Mesenchymal stem cell (in vitro differentiated cells and primary cell): Measurements from ENCODE around the gene CDK5RAP2.

ENCODE experiments used
- DNase-seq: peaks from one replicate; pipeline ENCODE4 v3.0.0-alpha.2; 2013
- H2AFZ ChIP-seq: one replicate; pipeline ENCODE4 v1.6.1; 2013; ENCODE audit warnings: low read depth, mild to moderate bottlenecking, control low read depth, inconsistent platforms, low read length, moderate library complexity
- H2AK5ac ChIP-seq: 2 replicates; pipeline ENCODE4 v1.6.1; 2013; ENCODE audit warnings: low read length, moderate library complexity, mild to moderate bottlenecking, inconsistent platforms; ENCODE audit not compliant: severe bottlenecking
- H2BK120ac ChIP-seq: one replicate; pipeline ENCODE4 v1.6.1; 2013; ENCODE audit warnings: low read depth, mild to moderate bottlenecking, inconsistent platforms, low read length, moderate library complexity
- H2BK12ac ChIP-seq, 2 experiments: one replicate each; pipeline ENCODE4 v1.6.1; 2013; ENCODE audit warnings: inconsistent platforms in 2 of 2, low read length in 2 of 2, mild to moderate bottlenecking in 2 of 2, moderate library complexity in 2 of 2, control low read depth in 1 of 2
- H2BK15ac ChIP-seq: one replicate; pipeline ENCODE4 v1.6.1; 2013; ENCODE audit warnings: mild to moderate bottlenecking, low read depth, inconsistent platforms; ENCODE audit not compliant: poor library complexity, severe bottlenecking
- H2BK5ac ChIP-seq: 2 replicates; pipeline ENCODE4 v1.6.1; 2013; ENCODE audit warnings: low read depth, mild to moderate bottlenecking, low read length, control low read depth, inconsistent platforms; ENCODE audit not compliant: poor library complexity, severe bottlenecking
- H3K14ac ChIP-seq, 2 experiments: one replicate each; pipeline ENCODE4 v1.6.1; 2013; ENCODE audit warnings: inconsistent platforms in 2 of 2, low read length in 2 of 2, control low read depth in 1 of 2, mild to moderate bottlenecking in 1 of 2, moderate library complexity in 1 of 2
- H3K18ac ChIP-seq, 2 experiments: one replicate each; pipeline ENCODE4 v1.6.1; 2013; ENCODE audit warnings: inconsistent platforms in 2 of 2, low read length in 2 of 2, control low read depth in 1 of 2, low read depth in 1 of 2, mild to moderate bottlenecking in 1 of 2
- H3K23ac ChIP-seq, 2 experiments: one replicate each; pipeline ENCODE4 v1.6.1; 2013; ENCODE audit warnings: inconsistent platforms in 2 of 2, low read length in 2 of 2, mild to moderate bottlenecking in 2 of 2, moderate library complexity in 2 of 2, control low read depth in 1 of 2
- H3K27ac ChIP-seq: 2 replicates; pipeline ENCODE4 v1.5.1; 2013; ENCODE audit warnings: mild to moderate bottlenecking, moderate library complexity, low read length, control low read depth, inconsistent platforms; ENCODE audit not compliant: poor library complexity, severe bottlenecking
- H3K27me3 ChIP-seq, 2 experiments: 2 replicates each; pipeline versions ENCODE4 v1.6.1 to v1.7.0; 2013; ENCODE audit warnings: low read length in 2 of 2, mild to moderate bottlenecking in 2 of 2, moderate library complexity in 2 of 2, control low read depth in 1 of 2, inconsistent platforms in 1 of 2; ENCODE audit not compliant: control insufficient read depth in 1 of 2, insufficient read depth in 1 of 2
- H3K36me3 ChIP-seq, 2 experiments: 2 replicates each; pipeline versions ENCODE4 v1.6.1 to v1.7.0; 2013; ENCODE audit warnings: low read length in 2 of 2, control low read depth in 1 of 2, inconsistent platforms in 1 of 2, low read depth in 1 of 2, mild to moderate bottlenecking in 1 of 2; ENCODE audit not compliant: insufficient read depth in 2 of 2, control insufficient read depth in 1 of 2
- H3K4ac ChIP-seq, 2 experiments: one replicate each; pipeline ENCODE4 v1.6.1; 2013; ENCODE audit warnings: inconsistent platforms in 2 of 2, low read length in 2 of 2, mild to moderate bottlenecking in 2 of 2, moderate library complexity in 2 of 2, control low read depth in 1 of 2, low read depth in 1 of 2
- H3K4me1 ChIP-seq: 2 replicates; pipeline ENCODE4 v1.6.1; 2013; ENCODE audit warnings: low read depth, low read length, control low read depth; ENCODE audit not compliant: control insufficient read depth, insufficient read depth
- H3K4me2 ChIP-seq: 2 replicates; pipeline ENCODE4 v1.6.1; 2013; ENCODE audit warnings: low read length, mild to moderate bottlenecking, inconsistent platforms; ENCODE audit not compliant: poor library complexity, severe bottlenecking
- H3K4me3 ChIP-seq, 2 experiments: 2 replicates each; pipeline versions ENCODE4 v1.5.1 to v1.7.0; 2013; ENCODE audit warnings: low read length in 2 of 2, mild to moderate bottlenecking in 2 of 2, control low read depth in 1 of 2, low read depth in 1 of 2; ENCODE audit not compliant: insufficient read depth in 1 of 2
- H3K79me1 ChIP-seq: replicated peaks from 2 replicates; pipeline ENCODE4 v1.6.1; 2013; ENCODE audit warnings: mild to moderate bottlenecking, control low read depth, low read length, inconsistent platforms; ENCODE audit not compliant: poor library complexity, severe bottlenecking
- H3K9ac ChIP-seq: 2 replicates; pipeline ENCODE4 v1.7.0; 2013; ENCODE audit warnings: mild to moderate bottlenecking, low read length, moderate library complexity
- H3K9me3 ChIP-seq: 2 replicates; pipeline ENCODE4 v1.7.0; 2013; ENCODE audit warnings: mild to moderate bottlenecking, low read length; ENCODE audit not compliant: control insufficient read depth
- H4K8ac ChIP-seq: one replicate; pipeline ENCODE4 v1.6.1; 2013; ENCODE audit warnings: inconsistent platforms, mild to moderate bottlenecking, low read length, moderate library complexity
- H4K91ac ChIP-seq: one replicate; pipeline ENCODE4 v1.6.1; 2013; ENCODE audit warnings: mild to moderate bottlenecking, low read length, inconsistent platforms
- WGBS: methylation state at CpG from one replicate; pipeline ENCODE4 v1.1.7; 2013; ENCODE audit warnings: mixed read lengths; 5-methylcytosine and 5-hydroxymethylcytosine counted together

CDK5RAP2 gene

DNA sequence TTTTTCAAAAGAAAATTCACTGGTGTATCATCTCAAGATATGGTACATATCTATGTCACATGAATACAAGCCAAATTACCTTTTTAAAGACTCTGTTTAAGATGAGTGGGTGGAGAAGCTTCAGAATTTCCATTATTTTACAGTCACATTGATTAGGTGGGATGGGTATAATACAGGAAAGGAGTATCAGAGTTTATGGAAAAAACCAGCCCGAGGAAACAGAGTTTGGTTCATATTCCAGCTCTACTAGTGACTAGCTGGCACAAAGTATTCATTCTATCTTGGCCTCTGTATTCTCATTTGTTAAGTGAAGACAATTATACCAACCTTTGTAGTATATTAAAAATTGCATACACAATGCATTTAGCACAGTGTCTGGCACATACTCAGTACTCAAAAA, 46.5 kb upstream of the CDK5RAP2 start:
- Histone ChIP-seq H4K8ac (no peak overlapping the region), H3K79me1 (peaks cover 14% of the 10 kb centered on the region), H3K4me1 (peaks cover 14% of the 10 kb centered on the region), H4K91ac (no peak overlapping the region), H2AK5ac (no peak overlapping the region), H2BK120ac (no peak overlapping the region), H2BK5ac (no peak overlapping the region), H3K27me3 (no peaks in the 10 kb centered on the region), H3K18ac (no peak overlapping the region), H3K4me3 (no peak overlapping the region), H2AFZ (no peak overlapping the region), H3K14ac (no peak overlapping the region), H3K9ac (no peak overlapping the region), H2BK15ac (no peak overlapping the region), H3K23ac (no peak overlapping the region), H3K4ac (no peak overlapping the region), H3K36me3 (peaks cover 4 to 8% of the 10 kb centered on the region in 2 experiments), H3K4me2 (no peak overlapping the region), H2BK12ac (no peak overlapping the region), H3K9me3 (no peaks in the 10 kb centered on the region), H3K27ac (no peak overlapping the region)
- DNase-seq: no peak
- 80% methylated on average over 1 of the region's 1 CpG for WGBS

DNA sequence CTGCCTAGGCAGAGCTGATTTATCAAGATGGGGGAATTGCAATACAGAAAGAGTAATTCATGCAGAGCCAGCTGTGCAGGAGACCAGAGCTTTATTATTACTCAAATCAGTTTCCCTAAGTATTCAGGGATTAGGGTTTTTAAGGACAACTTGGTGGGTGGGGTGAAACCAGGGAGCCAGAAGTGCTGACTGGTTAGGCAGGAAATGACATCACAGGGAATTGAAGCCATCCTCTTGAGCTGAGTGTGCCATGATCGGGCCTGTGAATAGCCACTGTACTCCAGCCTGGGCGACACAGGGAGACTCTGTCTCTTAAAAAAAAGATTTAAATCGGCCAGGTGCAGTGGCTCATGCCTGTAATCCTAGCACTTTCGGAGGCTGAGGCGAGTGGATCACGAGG, 45.3 kb upstream of the CDK5RAP2 start:
- DNase-seq: no peak
- H2BK15ac ChIP-seq: no peak overlapping the region
- peaks cover 14% of the 10 kb centered on the region for H3K4me1 ChIP-seq
- no peak overlapping the region for H3K18ac ChIP-seq
- no peak overlapping the region for H2BK120ac ChIP-seq
- peaks cover 14% of the 10 kb centered on the region for H3K79me1 ChIP-seq
- peaks cover 4 to 8% of the 10 kb centered on the region in 2 experiments for H3K36me3 ChIP-seq
- no peak overlapping the region for H3K4me2 ChIP-seq
- H2BK5ac ChIP-seq: no peak overlapping the region
- no peak overlapping the region for H3K4me3 ChIP-seq
- 91% methylated on average over 6 of the region's 6 CpGs for WGBS
- no peak overlapping the region for H3K27ac ChIP-seq
- H3K27me3 ChIP-seq: no peaks in the 10 kb centered on the region
- H3K9me3 ChIP-seq: no peaks in the 10 kb centered on the region
- no peak overlapping the region for H2AFZ ChIP-seq
- peak overlapping the region in 1 of 2 experiments; percentile 20 for H3K14ac ChIP-seq
- H2AK5ac ChIP-seq: no peak overlapping the region
- H2BK12ac ChIP-seq: no peak overlapping the region
- no peak overlapping the region for H3K9ac ChIP-seq
- no peak overlapping the region for H3K23ac ChIP-seq
- H4K91ac ChIP-seq: no peak overlapping the region
- H3K4ac ChIP-seq: no peak overlapping the region
- no peak overlapping the region for H4K8ac ChIP-seq

DNA sequence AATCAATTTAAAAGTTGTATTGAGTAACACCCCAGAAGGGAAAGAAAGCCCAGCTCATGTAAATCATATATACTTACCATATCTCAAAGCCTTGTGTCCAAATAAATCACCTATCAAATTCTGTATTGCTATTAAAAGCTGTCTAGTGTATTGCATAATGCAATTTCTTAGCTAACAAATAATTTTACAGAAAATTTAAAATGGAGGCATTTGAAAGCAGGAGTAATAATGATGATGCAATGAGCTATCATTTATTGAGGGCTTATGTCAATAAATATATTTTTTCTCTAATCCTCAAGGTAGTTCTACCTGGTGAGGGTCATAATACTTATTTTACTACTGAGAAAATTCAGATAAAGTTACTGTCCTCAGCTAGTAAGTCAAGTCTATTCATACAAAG, 42.8 kb upstream of the CDK5RAP2 start:
- Histone ChIP-seq H2BK5ac (no peak overlapping the region), H4K8ac (no peak overlapping the region), H3K4me2 (no peak overlapping the region), H3K27me3 (no peaks in the 10 kb centered on the region), H2BK120ac (no peak overlapping the region), H3K4ac (no peak overlapping the region), H3K27ac (no peak overlapping the region), H3K23ac (no peak overlapping the region), H3K79me1 (peaks cover 10% of the 10 kb centered on the region), H3K4me1 (peaks cover 11% of the 10 kb centered on the region), H3K9ac (no peak overlapping the region), H3K4me3 (no peak overlapping the region), H3K9me3 (no peaks in the 10 kb centered on the region), H3K36me3 (peaks cover 4 to 8% of the 10 kb centered on the region in 2 experiments), H2AFZ (no peak overlapping the region), H3K14ac (no peak overlapping the region), H3K18ac (no peak overlapping the region), H2BK15ac (no peak overlapping the region), H2AK5ac (no peak overlapping the region), H4K91ac (no peak overlapping the region), H2BK12ac (no peak overlapping the region)
- no peak for DNase-seq

DNA sequence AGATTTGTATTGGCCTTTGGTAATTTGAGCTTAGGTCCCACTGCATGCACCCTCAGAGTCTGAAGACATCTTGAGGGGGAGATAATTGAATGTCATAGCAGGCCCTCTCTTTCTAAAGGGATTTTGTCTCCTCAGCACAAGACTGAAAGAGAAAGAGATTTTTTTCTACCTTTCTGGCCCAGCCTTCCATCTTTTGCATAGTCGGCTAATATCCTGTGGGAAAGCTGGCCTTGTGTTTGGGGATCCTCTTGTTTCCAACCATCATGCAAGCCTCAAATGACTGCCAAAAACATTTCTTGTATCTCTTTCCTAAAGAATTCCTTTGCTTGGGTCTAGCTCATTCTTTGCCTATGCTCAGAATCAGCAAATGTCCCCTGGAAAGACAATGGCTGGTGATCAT, 42.0 kb upstream of the CDK5RAP2 start:
- Histone ChIP-seq H2AFZ (no peak overlapping the region), H3K9ac (no peak overlapping the region), H3K4me1 (peaks cover 8% of the 10 kb centered on the region), H2AK5ac (no peak overlapping the region), H3K4me2 (no peak overlapping the region), H3K9me3 (no peaks in the 10 kb centered on the region), H3K14ac (no peak overlapping the region), H3K36me3 (peaks cover 4 to 8% of the 10 kb centered on the region in 2 experiments), H3K18ac (no peak overlapping the region), H2BK15ac (no peak overlapping the region), H3K4ac (no peak overlapping the region), H4K8ac (no peak overlapping the region), H2BK120ac (no peak overlapping the region), H4K91ac (no peak overlapping the region), H2BK5ac (no peak overlapping the region), H3K4me3 (no peak overlapping the region), H3K23ac (no peak overlapping the region), H2BK12ac (no peak overlapping the region), H3K79me1 (peaks cover 10% of the 10 kb centered on the region), H3K27ac (no peak overlapping the region), H3K27me3 (no peaks in the 10 kb centered on the region)
- WGBS: 96% methylated on average over 1 of the region's 1 CpG
- DNase-seq: no peak
